ENCODE results near the gene CELA3B. TPM values are rescaled to one million over a fixed set of nuclear protein-coding genes. Genes with fewer than 3 reads are reported as not detected.

Gene CELA3B
- total and polyA plus RNA-seq, 2 of the 13 experiments (the other 11 are each of a cell fraction or from before 2014, with no cell fraction given): 0.34 TPM; not detected in 1

Small RNA genes lying within 50 kb of the gene (small RNA-seq; reads per million reads assigned to genes)
- gene RN7SL186P (ENCODE audit: insufficient read depth in 2 of 3, insufficient read length in 3 of 3, low read depth in 2 of 3, low replicate concordance in 1 of 3) (0 reads per million in 3 experiments), gene RN7SL386P (ENCODE audit: insufficient read depth in 2 of 3, insufficient read length in 3 of 3, low read depth in 2 of 3, low replicate concordance in 1 of 3) (0 reads per million in 3 experiments), gene RNU6-1022P (ENCODE audit: insufficient read depth in 2 of 3, insufficient read length in 3 of 3, low read depth in 2 of 3, low replicate concordance in 1 of 3) (0 reads per million in 3 experiments), gene RNU6-776P (ENCODE audit: insufficient read depth in 2 of 3, insufficient read length in 3 of 3, low read depth in 2 of 3, low replicate concordance in 1 of 3) (0 reads per million in 3 experiments)

Other genes with a start within 250 kb of the CELA3B start
- gene USP48, start 193.9 kb upstream of the CELA3B start, total RNA-seq (2016; rRNA removed; fragmentation: Illumina TruSeq; extraction: Trizol): 29.9 and 30.4 TPM in 2 replicates
- gene USP48, start 193.9 kb upstream of the CELA3B start, polyA plus RNA-seq (2011; rRNA removed): 26.1 and 30.7 TPM in 2 replicates
- not detected in 2 replicates for gene LDLRAD2, start 164.8 kb upstream of the CELA3B start, total RNA-seq (2016; rRNA removed; fragmentation: Illumina TruSeq; extraction: Trizol)
- gene LDLRAD2, start 164.8 kb upstream of the CELA3B start, polyA plus RNA-seq (2011; rRNA removed): not detected in 2 replicates
- 5.6 and 9.1 TPM in 2 replicates for gene HSPG2, start 39.7 kb upstream of the CELA3B start, total RNA-seq (2016; rRNA removed; fragmentation: Illumina TruSeq; extraction: Trizol)
- 10.3 and 13.1 TPM in 2 replicates for gene HSPG2, start 39.7 kb upstream of the CELA3B start, polyA plus RNA-seq (2011; rRNA removed)
- gene CELA3A, start 24.6 kb downstream of the CELA3B start, total RNA-seq (2016; rRNA removed; fragmentation: Illumina TruSeq; extraction: Trizol): not detected in 2 replicates
- 0.09 and 0.73 TPM in 2 replicates for gene CELA3A, start 24.6 kb downstream of the CELA3B start, polyA plus RNA-seq (2011; rRNA removed)
- gene CDC42, start 75.7 kb downstream of the CELA3B start, total RNA-seq (2016; rRNA removed; fragmentation: Illumina TruSeq; extraction: Trizol): 237 and 358 TPM in 2 replicates
- 101 and 138 TPM in 2 replicates for gene CDC42, start 75.7 kb downstream of the CELA3B start, polyA plus RNA-seq (2011; rRNA removed)
- not detected in 2 replicates for gene WNT4, start 166.1 kb downstream of the CELA3B start, total RNA-seq (2016; rRNA removed; fragmentation: Illumina TruSeq; extraction: Trizol)
- gene WNT4, start 166.1 kb downstream of the CELA3B start, polyA plus RNA-seq (2011; rRNA removed): not detected in 2 replicates

All from HepG2 (cell line).